ENCODE results near the gene CLNK. TPM values are rescaled to one million over a fixed set of nuclear protein-coding genes. Genes with fewer than 3 reads are reported as not detected.

Gene CLNK
- total and polyA plus RNA-seq, 2 donors (not counting 1 experiment from before 2014, with no cell fraction given): 0.57 to 0.75 TPM

DNA sequence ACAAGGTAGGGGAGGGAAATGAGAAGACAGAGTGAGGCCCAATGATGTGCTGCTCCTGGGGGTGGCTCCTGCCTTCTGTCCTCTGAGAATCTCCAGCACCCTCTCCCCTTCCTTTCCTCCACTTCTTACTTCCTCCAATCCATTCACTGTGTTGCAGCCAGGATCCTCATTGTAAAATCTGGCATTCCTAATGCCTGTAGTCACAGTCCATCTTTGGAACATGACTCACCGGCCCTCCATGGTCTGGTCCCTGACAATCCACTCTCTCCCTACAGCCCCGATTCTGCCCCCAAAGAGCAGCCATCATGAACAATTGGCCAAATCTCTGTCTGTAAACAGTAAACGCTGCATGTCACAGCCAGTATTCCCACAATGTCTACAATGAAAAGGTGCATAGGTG lies 72.9 kb downstream of the CLNK start:
- Mint-ChIP-seq H3K4me3 (no peak overlapping the region), H3K27ac (no peak overlapping the region), H3K9me3 (ENCODE audit: insufficient read depth) (no peaks in the 10 kb centered on the region), H3K4me1 (no peaks in the 10 kb centered on the region), H3K27me3 (no peaks in the 10 kb centered on the region)
- Histone ChIP-seq H3K36me3 (replicated peaks in 1 of 2; ENCODE audit: control extremely low read depth in 1 of 2, control insufficient read depth in 1 of 2, extremely low read depth in 1 of 2, insufficient read depth in 2 of 2, low read length in 1 of 2) (no peaks in the 10 kb centered on the region), H3K9me3 (ENCODE audit: control extremely low read depth in 1 of 3, control insufficient read depth in 2 of 3, insufficient read depth in 1 of 3, low read length in 2 of 3) (no peaks in the 10 kb centered on the region), H3K27me3 (replicated peaks in 1 of 4; ENCODE audit: control extremely low read depth in 1 of 4, control insufficient read depth in 3 of 4, insufficient read depth in 4 of 4, low read length in 3 of 4) (no peaks in the 10 kb centered on the region), H3K9ac (ENCODE audit: low read length) (no peak overlapping the region), H3K4me2 (replicated peaks; ENCODE audit: low read depth, low read length, poor library complexity, severe bottlenecking) (no peak overlapping the region), H2AFZ (ENCODE audit: insufficient read depth, low read depth, low read length, poor library complexity, severe bottlenecking) (no peak overlapping the region), H3K79me2 (ENCODE audit: control insufficient read depth, insufficient read depth, low read length) (no peaks in the 10 kb centered on the region), H3K27ac (ENCODE audit: low read length in 2 of 2) (no peak overlapping the region), H4K20me1 (ENCODE audit: control insufficient read depth, insufficient read depth, low read length, poor library complexity, severe bottlenecking) (no peaks in the 10 kb centered on the region), H3K4me3 (ENCODE audit: control extremely low read depth in 1 of 5, extremely low read depth in 1 of 5, insufficient read depth in 1 of 5, low read depth in 2 of 5, low read length in 4 of 5) (no peak overlapping the region), H3K4me1 (ENCODE audit: control insufficient read depth in 2 of 2, insufficient read depth in 2 of 2, low read length in 2 of 2) (no peaks in the 10 kb centered on the region)
- DNase-seq (no peak), ATAC-seq (ENCODE audit: low read depth) (no peak)
- 67% methylated on average over 3 of the region's 3 CpGs for WGBS (ENCODE audit: insufficient coverage)
- ChIA-PET CTCF (no interaction called here), POLR2A (no interaction called here)
- intact Hi-C loops (cut with micrococcal nuclease): no loop called here
- TF ChIP-seq EZH2 (IDR thresholded peaks at IDR 0.05; ENCODE audit: borderline replicate concordance, insufficient read depth, low read depth, low read length, poor library complexity, severe bottlenecking): no peak
- TF ChIP-seq, protein P1, sequence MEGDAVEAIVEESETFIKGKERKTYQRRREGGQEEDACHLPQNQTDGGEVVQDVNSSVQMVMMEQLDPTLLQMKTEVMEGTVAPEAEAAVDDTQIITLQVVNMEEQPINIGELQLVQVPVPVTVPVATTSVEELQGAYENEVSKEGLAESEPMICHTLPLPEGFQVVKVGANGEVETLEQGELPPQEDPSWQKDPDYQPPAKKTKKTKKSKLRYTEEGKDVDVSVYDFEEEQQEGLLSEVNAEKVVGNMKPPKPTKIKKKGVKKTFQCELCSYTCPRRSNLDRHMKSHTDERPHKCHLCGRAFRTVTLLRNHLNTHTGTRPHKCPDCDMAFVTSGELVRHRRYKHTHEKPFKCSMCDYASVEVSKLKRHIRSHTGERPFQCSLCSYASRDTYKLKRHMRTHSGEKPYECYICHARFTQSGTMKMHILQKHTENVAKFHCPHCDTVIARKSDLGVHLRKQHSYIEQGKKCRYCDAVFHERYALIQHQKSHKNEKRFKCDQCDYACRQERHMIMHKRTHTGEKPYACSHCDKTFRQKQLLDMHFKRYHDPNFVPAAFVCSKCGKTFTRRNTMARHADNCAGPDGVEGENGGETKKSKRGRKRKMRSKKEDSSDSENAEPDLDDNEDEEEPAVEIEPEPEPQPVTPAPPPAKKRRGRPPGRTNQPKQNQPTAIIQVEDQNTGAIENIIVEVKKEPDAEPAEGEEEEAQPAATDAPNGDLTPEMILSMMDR (IDR thresholded peaks at IDR 0.05): no peak

DNA sequence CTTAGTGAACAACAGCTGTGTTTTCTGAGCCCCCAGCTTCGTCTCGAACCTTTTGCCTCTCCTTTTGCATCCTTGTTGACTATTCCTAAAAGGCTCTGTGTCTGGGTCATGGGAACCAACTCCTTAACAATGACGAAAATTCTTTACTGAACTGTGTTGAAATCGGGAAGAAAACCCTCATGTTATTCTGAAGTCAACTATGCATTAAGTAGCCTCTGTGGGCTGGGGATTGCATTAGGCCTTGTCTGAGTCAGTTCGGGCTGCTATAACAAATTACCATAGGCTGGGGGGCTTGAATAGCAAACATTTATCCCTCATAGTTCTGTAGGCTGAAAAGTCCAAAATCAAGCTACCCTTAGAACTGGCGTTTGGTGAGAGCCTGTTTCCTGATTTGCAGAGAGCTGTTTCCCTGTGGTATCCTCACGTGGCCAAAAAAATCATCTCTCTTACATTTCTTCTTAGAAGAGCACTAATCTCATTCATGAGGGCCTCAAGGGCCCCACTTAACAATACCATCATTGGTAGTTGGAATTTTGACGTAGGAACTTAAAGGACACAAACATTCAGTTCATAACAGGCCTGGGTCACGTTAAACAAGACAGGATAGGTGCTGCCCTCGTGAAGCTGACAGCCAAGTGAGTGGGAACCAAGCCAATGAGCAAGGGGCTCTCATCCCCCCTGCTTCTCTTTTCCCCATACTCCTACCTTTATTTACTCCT lies 75.9 kb downstream of the CLNK start:
- no peaks in the 10 kb centered on the region for H3K9me3 ChIP-seq (ENCODE audit: control extremely low read depth in 1 of 3, control insufficient read depth in 2 of 3, insufficient read depth in 1 of 3, low read length in 2 of 3)
- no peak overlapping the region for H3K4me2 ChIP-seq (replicated peaks; ENCODE audit: low read depth, low read length, poor library complexity, severe bottlenecking)
- no peak overlapping the region for H2AFZ ChIP-seq (ENCODE audit: insufficient read depth, low read depth, low read length, poor library complexity, severe bottlenecking)
- Mint-ChIP-seq H3K4me1 (no peaks in the 10 kb centered on the region), H3K9me3 (ENCODE audit: insufficient read depth) (no peaks in the 10 kb centered on the region), H3K4me3 (no peak overlapping the region), H3K27me3 (no peaks in the 10 kb centered on the region), H3K27ac (no peak overlapping the region)
- ChIA-PET CTCF (no interaction called here), POLR2A (no interaction called here)
- H3K4me1 ChIP-seq (ENCODE audit: control insufficient read depth in 2 of 2, insufficient read depth in 2 of 2, low read length in 2 of 2): no peaks in the 10 kb centered on the region
- ATAC-seq (ENCODE audit: low read depth): no peak
- H3K79me2 ChIP-seq (ENCODE audit: control insufficient read depth, insufficient read depth, low read length): no peaks in the 10 kb centered on the region
- no peak for DNase-seq
- TF ChIP-seq, protein P1 (IDR thresholded peaks at IDR 0.05): no peak
- TF ChIP-seq EZH2 (IDR thresholded peaks at IDR 0.05; ENCODE audit: borderline replicate concordance, insufficient read depth, low read depth, low read length, poor library complexity, severe bottlenecking): no peak
- H4K20me1 ChIP-seq (ENCODE audit: control insufficient read depth, insufficient read depth, low read length, poor library complexity, severe bottlenecking): no peaks in the 10 kb centered on the region
- H3K9ac ChIP-seq (ENCODE audit: low read length): no peak overlapping the region
- H3K36me3 ChIP-seq (replicated peaks in 1 of 2; ENCODE audit: control extremely low read depth in 1 of 2, control insufficient read depth in 1 of 2, extremely low read depth in 1 of 2, insufficient read depth in 2 of 2, low read length in 1 of 2): no peaks in the 10 kb centered on the region
- no peak overlapping the region for H3K27ac ChIP-seq (ENCODE audit: low read length in 2 of 2)
- no peaks in the 10 kb centered on the region for H3K27me3 ChIP-seq (replicated peaks in 1 of 4; ENCODE audit: control extremely low read depth in 1 of 4, control insufficient read depth in 3 of 4, insufficient read depth in 4 of 4, low read length in 3 of 4)
- intact Hi-C loops (cut with micrococcal nuclease): no loop called here
- WGBS (ENCODE audit: insufficient coverage): 95% methylated on average over 8 of the region's 10 CpGs
- no peak overlapping the region for H3K4me3 ChIP-seq (ENCODE audit: control extremely low read depth in 1 of 5, extremely low read depth in 1 of 5, insufficient read depth in 1 of 5, low read depth in 2 of 5, low read length in 4 of 5)

Measured in B cell (primary cell).